DMS153 treated with DMSO at 0.1 percent for 48 hours (cell line): ENCODE results near the gene LCE2D.

ENCODE experiments used
- DNase-seq: peaks from one replicate; lab custom pipeline; 2025; ENCODE audit not compliant: unreplicated experiment; lab: John Stamatoyannopoulos, UW

The LCE2D gene

DNA sequence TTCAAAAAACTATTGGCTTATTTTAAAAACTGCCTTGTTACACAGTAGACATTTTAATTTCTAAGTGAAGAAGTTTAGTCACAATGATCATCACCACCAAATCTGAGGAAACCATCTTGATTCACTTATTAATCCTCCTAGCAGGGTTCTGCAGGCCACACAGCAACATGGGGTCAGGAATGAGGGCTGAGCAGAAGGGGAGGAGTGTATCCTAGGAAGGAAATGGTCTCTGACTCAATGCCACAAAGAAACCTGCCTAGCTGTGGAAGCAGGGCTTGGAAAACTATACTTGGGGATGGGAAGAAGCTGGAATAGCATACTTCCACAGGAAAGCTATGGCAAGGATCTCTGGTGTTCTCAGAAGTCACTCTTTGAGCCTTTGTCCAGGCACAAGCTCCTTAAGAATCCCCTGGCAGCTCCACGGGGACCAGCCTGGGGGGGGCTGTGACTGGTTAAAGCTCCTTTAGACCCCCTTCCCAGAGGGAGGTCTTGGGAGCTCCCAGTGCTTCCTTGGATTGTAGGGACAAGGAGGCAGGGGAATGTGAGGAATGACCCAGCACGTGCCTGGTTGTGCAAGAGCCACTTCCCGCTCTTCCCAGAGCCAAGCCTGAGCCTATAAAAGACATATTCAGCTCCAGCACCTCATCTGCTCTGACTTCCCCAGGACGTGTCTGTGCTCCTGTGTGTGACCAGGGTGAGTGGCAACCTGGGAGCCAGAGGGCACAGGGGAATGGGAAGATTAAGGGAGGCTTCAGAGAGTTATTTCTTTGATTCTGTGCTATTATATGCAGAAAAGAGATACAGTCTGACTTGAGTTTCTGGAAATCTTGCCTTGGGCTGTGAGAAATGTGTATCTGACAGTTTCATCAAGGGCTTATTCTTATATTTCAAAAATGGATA is 34.8 kb downstream of the LCE2D start, which contains the start of gene LCE2A:
Gene LCE2A (plus strand): TSS at position 645 of the 900 bp plus-strand sequence. CDS start 557 bp downstream, outside the sequence.
- DNase-seq = no peak

GRCh38 chr1:152699746-152700145 is 36.6 kb downstream of the LCE2D start:
- no peak for DNase-seq

DNA sequence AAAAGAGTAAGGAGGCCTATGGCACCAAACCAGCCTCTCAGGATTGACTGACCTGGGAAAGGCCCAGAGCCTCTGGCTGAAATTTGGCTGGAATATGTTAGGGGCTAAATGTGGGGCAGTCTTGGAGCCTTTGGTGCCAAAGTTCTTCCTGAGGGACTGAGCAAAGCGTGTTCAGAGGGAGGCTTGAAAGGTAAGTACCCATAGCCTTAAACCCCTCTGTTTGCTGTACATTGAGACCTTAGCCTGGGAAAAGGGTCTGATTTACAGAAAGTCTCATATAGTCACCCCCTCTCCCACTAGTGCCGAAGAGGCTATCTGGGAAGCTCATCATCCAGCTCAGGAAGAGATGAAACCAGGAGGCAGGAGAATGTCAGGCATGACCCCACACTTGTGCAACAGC is 44.7 kb downstream of the LCE2D start, which contains the start of gene LCE4A:
Gene LCE4A (plus strand): TSS at position 301 of the 400 bp plus-strand sequence. CDS start 916 bp downstream, outside the sequence.
- no peak for DNase-seq
